PC-3 (cell line): Measurements from ENCODE around the gene FAM81A. TPM values are rescaled to one million over a fixed set of nuclear protein-coding genes. Genes with fewer than 3 reads are reported as not detected.

Source experiments
- ATAC-seq: fragments of 200-7000 bp; cut with Tn5 transposase; 2 replicates; pipeline ENCODE4 v1.9.1; 2020; ENCODE audit warnings: mild to moderate bottlenecking, moderate library complexity
- BruUV-seq: library from RNA; stranded (reverse); fragments of 400-500 nt; replicated peaks from 2 replicates; lab custom pipeline; 2021; lab: Mats Ljungman, UMichigan
- CTCF ChIA-PET: fragments of 300-600 bp; sonication (Branson Sonifier 250); formaldehyde crosslinking; loops from one replicate; lab custom pipeline; 2022; ENCODE audit warnings: antibody characterized with exemption; lab: Charles Lee
- POLR2A ChIA-PET: fragments of 300-600 bp; sonication (Branson Sonifier 250); formaldehyde crosslinking; loops from one replicate; lab custom pipeline; 2022; ENCODE audit warnings: antibody characterized with exemption; ENCODE audit not compliant: unreplicated experiment; lab: Charles Lee
- DNase-seq: peaks from one replicate; pipeline ENCODE4 v3.0.0-alpha.2; 2015
- H2AFZ ChIP-seq: fragments of 300-600 bp; sonication (generic); 2 replicates; pipeline ENCODE4 v1.6.0; 2016; ENCODE audit warnings: antibody characterized with exemption, low read length
- H3F3A ChIP-seq: fragments of 300-600 bp; sonication (generic); one replicate; pipeline ENCODE4 v1.6.0; 2017; ENCODE audit warnings: antibody characterized with exemption, low read length, control low read depth, mild to moderate bottlenecking; ENCODE audit not compliant: unreplicated experiment
- H3K27ac ChIP-seq: fragments of 300-600 bp; sonication (generic); 2 replicates; pipeline ENCODE4 v1.5.1; 2016; ENCODE audit warnings: mild to moderate bottlenecking, low read length
- H3K27me3 ChIP-seq: fragments of 300-600 bp; sonication (generic); 2 replicates; pipeline ENCODE4 v1.6.1; 2016; ENCODE audit warnings: low read length, mixed read lengths
- H3K36me3 ChIP-seq: fragments of 300-600 bp; sonication (generic); 2 replicates; pipeline ENCODE4 v1.6.1; 2016; ENCODE audit warnings: low read depth, mixed run types, low read length, mixed read lengths
- H3K4me1 ChIP-seq: fragments of 300-600 bp; sonication (generic); 2 replicates; pipeline ENCODE4 v1.5.1; 2016; ENCODE audit warnings: low read length; ENCODE audit not compliant: insufficient read depth
- H3K4me2 ChIP-seq: fragments of 300-600 bp; sonication (generic); 2 replicates; pipeline ENCODE4 v1.6.0; 2016; ENCODE audit warnings: low read length
- H3K4me3 ChIP-seq: fragments of 300-600 bp; sonication (generic); 2 replicates; pipeline ENCODE4 v1.5.1; 2016; ENCODE audit warnings: mild to moderate bottlenecking, low read length, mixed read lengths
- H3K79me2 ChIP-seq: fragments of 300-600 bp; sonication (generic); 2 replicates; pipeline ENCODE4 v1.6.1; 2017; ENCODE audit warnings: low read length, mixed read lengths
- H3K9ac ChIP-seq: fragments of 300-600 bp; sonication (generic); 2 replicates; pipeline ENCODE4 v1.6.0; 2016; ENCODE audit warnings: mild to moderate bottlenecking, low read length
- H3K9me2 ChIP-seq: fragments of 300-600 bp; sonication (generic); replicated peaks from 2 replicates; pipeline ENCODE4 v1.6.1; 2016; ENCODE audit warnings: mixed run types, low read length, mixed read lengths
- H3K9me3 ChIP-seq: fragments of 300-600 bp; sonication (generic); 2 replicates; pipeline ENCODE4 v1.6.1; 2016; ENCODE audit warnings: low read length, mixed read lengths
- H4K20me1 ChIP-seq: fragments of 300-600 bp; sonication (generic); 2 replicates; pipeline ENCODE4 v1.6.1; 2016; ENCODE audit warnings: low read length, mixed read lengths
- EZH2 ChIP-seq: fragments of 300-600 bp; sonication (generic); IDR thresholded peaks from one replicate; pipeline ENCODE4 v1.6.1; 2017; ENCODE audit warnings: antibody characterized with exemption, mild to moderate bottlenecking, low read length; ENCODE audit not compliant: unreplicated experiment
- EZH2phosphoT487 ChIP-seq: fragments of 300-600 bp; sonication (generic); IDR thresholded peaks from 2 replicates; pipeline ENCODE4 v1.6.1; 2018; ENCODE audit warnings: mild to moderate bottlenecking, antibody characterized with exemption, low read length, borderline replicate concordance
- intact Hi-C: fragments of 100-400 bp; cut with micrococcal nuclease; formaldehyde crosslinking; loops from 2 replicates; pipeline ENCODE4 v1.9.0; 2023
- total RNA-seq: library from RNA; depleted of rRNA; stranded (reverse); fragments of >200 nt; gene quantifications from 2 replicates; pipeline ENCODE4 v1.2.3, GENCODE V29; 2014
- TF ChIP-seq, protein P1 (sequence below): fragments of 300-600 bp; sonication (generic); conservative IDR thresholded peaks from 2 replicates; pipeline ENCODE4 v1.5.1; 2017; ENCODE audit warnings: antibody characterized with exemption, low read depth, mild to moderate bottlenecking, low read length

The FAM81A gene
- total RNA-seq, 1 experiment from 2014 or later: 2.5 TPM

DNA sequence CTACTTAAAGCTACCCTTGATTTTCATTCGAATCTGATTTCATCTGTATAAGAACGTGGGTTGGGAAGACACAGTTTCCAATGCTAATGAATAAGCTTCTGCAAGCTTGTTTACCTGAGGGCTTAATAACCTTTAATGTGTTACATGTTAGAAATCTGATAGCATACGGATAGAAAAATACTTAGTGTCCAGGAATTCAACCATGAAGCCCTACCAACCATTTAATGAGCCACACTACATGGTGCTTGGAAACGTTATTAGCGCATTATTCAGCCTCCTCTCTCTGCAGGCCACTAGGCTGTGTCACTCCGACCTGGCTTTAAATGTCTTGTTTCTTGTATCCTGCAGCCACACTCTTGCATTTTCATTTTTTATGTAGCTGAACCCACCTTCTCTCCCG, 1.6 kb downstream of the FAM81A start:
- TF ChIP-seq EZH2phosphoT487 (no peak), EZH2 (no peak)
- TF ChIP-seq, protein P1, sequence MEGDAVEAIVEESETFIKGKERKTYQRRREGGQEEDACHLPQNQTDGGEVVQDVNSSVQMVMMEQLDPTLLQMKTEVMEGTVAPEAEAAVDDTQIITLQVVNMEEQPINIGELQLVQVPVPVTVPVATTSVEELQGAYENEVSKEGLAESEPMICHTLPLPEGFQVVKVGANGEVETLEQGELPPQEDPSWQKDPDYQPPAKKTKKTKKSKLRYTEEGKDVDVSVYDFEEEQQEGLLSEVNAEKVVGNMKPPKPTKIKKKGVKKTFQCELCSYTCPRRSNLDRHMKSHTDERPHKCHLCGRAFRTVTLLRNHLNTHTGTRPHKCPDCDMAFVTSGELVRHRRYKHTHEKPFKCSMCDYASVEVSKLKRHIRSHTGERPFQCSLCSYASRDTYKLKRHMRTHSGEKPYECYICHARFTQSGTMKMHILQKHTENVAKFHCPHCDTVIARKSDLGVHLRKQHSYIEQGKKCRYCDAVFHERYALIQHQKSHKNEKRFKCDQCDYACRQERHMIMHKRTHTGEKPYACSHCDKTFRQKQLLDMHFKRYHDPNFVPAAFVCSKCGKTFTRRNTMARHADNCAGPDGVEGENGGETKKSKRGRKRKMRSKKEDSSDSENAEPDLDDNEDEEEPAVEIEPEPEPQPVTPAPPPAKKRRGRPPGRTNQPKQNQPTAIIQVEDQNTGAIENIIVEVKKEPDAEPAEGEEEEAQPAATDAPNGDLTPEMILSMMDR: no peak

DNA sequence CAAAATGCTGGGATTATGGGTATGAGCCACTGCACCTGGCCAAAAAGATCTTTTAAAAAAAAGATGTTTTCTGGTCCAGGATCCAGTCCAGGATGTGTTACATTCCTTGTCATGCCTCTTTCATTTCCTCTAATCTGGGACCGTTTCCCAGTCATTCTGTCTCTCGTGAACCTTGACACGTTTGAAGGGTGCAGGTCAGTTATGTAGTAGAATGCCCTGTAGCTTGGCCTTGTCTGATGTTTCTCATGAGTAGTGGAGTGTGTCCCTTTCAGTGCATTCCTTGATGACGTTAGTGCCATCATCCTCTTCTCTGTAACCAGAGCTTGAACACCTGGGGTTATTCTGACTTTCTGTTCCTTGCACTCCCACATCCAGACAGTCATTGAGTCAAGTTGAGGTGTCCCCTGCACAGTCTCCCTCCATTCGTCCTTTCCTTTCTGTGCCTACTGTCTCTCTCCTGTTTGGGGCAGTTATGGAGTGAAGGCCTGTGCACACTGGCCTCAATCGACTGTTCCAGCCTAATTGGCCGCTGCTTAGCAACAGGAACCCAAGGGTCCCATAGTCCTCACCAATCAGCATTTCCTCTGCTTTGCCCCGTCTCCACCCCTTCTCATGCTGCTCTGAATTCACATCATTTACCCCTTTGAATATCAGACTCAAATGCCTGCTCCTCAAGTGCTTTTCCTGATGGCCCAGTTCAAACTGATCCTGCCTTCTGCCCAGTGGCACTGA, 5.5 kb downstream of the FAM81A start:
- Histone ChIP-seq H3K4me2 (no peak overlapping the region), H3K27me3 (no peaks in the 10 kb centered on the region), H3K79me2 (peaks cover 2% of the 10 kb centered on the region; the same call in 1 of the 2 replicates), H3K9me3 (no peaks in the 10 kb centered on the region), H3K27ac (no peak overlapping the region), H4K20me1 (no peaks in the 10 kb centered on the region), H2AFZ (no peak overlapping the region), H3K9ac (no peak overlapping the region), H3K9me2 (no peaks in the 10 kb centered on the region), H3K4me3 (no peak overlapping the region), H3F3A (no peaks in the 10 kb centered on the region), H3K36me3 (no peaks in the 10 kb centered on the region), H3K4me1 (peaks cover 3% of the 10 kb centered on the region; the same call in 1 of the 2 replicates)
- CTCF ChIA-PET: no interaction called here
- ATAC-seq (no peak), DNase-seq (no peak)
- intact Hi-C loops: no loop called here
- POLR2A ChIA-PET: no interaction called here
- TF ChIP-seq, protein P1: no peak
- TF ChIP-seq EZH2 (no peak), EZH2phosphoT487 (no peak)
- no TSS peak for BruUV-seq

More for the DNA sequence above, 1.6 kb downstream of the FAM81A start:
- intact Hi-C loops: no loop called here
- Histone ChIP-seq H2AFZ (no peak overlapping the region), H3K79me2 (peaks cover 3% of the 10 kb centered on the region; the same call in 1 of the 2 replicates), H3K27me3 (no peaks in the 10 kb centered on the region), H3K27ac (no peak overlapping the region), H3K9ac (no peak overlapping the region), H3K9me2 (no peaks in the 10 kb centered on the region), H3K4me2 (peak overlapping the region; percentile 99; the same call in 1 of the 2 replicates), H4K20me1 (no peaks in the 10 kb centered on the region), H3K4me1 (peaks cover 11% of the 10 kb centered on the region; the same call in 1 of the 2 replicates), H3K4me3 (no peak overlapping the region), H3K9me3 (no peaks in the 10 kb centered on the region), H3F3A (no peaks in the 10 kb centered on the region), H3K36me3 (no peaks in the 10 kb centered on the region)
- ChIA-PET CTCF (no interaction called here), POLR2A (no interaction called here)
- DNase-seq (no peak), ATAC-seq (no peak)
- BruUV-seq: no TSS peak
